DOHH2 (cell line): Measurements from ENCODE around the gene RUNX1.

Source experiments
- H3F3A ChIP-seq: fragments of 200-600 bp; sonication (generic), shearing (Covaris generic); 2 replicates; pipeline ENCODE4 v1.6.0; 2016; ENCODE audit warnings: antibody characterized with exemption, mild to moderate bottlenecking; ENCODE audit not compliant: control insufficient read depth, insufficient read depth
- H3K27ac ChIP-seq: fragments of 200-600 bp; sonication (generic); 2 replicates; pipeline ENCODE4 v1.5.1; 2014; ENCODE audit warnings: low read depth, mild to moderate bottlenecking, low read length, moderate library complexity
- H3K27me3 ChIP-seq: fragments of 200-600 bp; sonication (generic); 2 replicates; pipeline ENCODE4 v1.6.1; 2014; ENCODE audit warnings: mild to moderate bottlenecking, low read length, mixed read lengths; ENCODE audit not compliant: control insufficient read depth
- H3K36me3 ChIP-seq: fragments of 200-600 bp; sonication (generic); 2 replicates; pipeline ENCODE4 v1.6.1; 2014; ENCODE audit warnings: mild to moderate bottlenecking, low read length, moderate library complexity, mixed read lengths; ENCODE audit not compliant: control insufficient read depth
- H3K4me1 ChIP-seq: fragments of 200-600 bp; sonication (generic); 2 replicates; pipeline ENCODE4 v1.6.1; 2014; ENCODE audit warnings: mild to moderate bottlenecking, low read length, mixed read lengths; ENCODE audit not compliant: control insufficient read depth
- H3K4me2 ChIP-seq: fragments of 200-600 bp; sonication (generic); 2 replicates; pipeline ENCODE4 v1.6.0; 2014; ENCODE audit warnings: mild to moderate bottlenecking, low read length, moderate library complexity
- H3K4me3 ChIP-seq: fragments of 200-600 bp; sonication (generic); 2 replicates; pipeline ENCODE4 v1.5.1; 2014; ENCODE audit warnings: mild to moderate bottlenecking, low read length, mixed read lengths
- H3K79me2 ChIP-seq: fragments of 200-600 bp; sonication (generic); 2 replicates; pipeline ENCODE4 v1.6.1; 2014; ENCODE audit warnings: mild to moderate bottlenecking, low read length, mixed read lengths; ENCODE audit not compliant: control insufficient read depth
- H3K9me2 ChIP-seq: fragments of 200-600 bp; sonication (generic); replicated peaks from 2 replicates; pipeline ENCODE4 v1.6.1; 2014; ENCODE audit warnings: mild to moderate bottlenecking, low read length, mixed read lengths; ENCODE audit not compliant: control insufficient read depth
- H3K9me3 ChIP-seq: fragments of 200-600 bp; sonication (generic); 2 replicates; pipeline ENCODE4 v1.6.1; 2014; ENCODE audit warnings: antibody characterized with exemption, low read length, mixed read lengths; ENCODE audit not compliant: control insufficient read depth, insufficient read depth
- H4K20me1 ChIP-seq: fragments of 200-600 bp; sonication (generic); 2 replicates; pipeline ENCODE4 v1.6.0; 2014; ENCODE audit warnings: low read depth, mild to moderate bottlenecking, antibody characterized with exemption, low read length, moderate library complexity; ENCODE audit not compliant: control insufficient read depth, insufficient read depth
- CTCF ChIP-seq: fragments of 200-600 bp; sonication (generic); IDR thresholded peaks from one replicate; pipeline ENCODE4 v1.5.1; 2014; ENCODE audit warnings: antibody characterized with exemption, mild to moderate bottlenecking, low read depth, low read length; ENCODE audit not compliant: poor library complexity, severe bottlenecking
- EZH2phosphoT487 ChIP-seq: fragments of 200-600 bp; sonication (generic); IDR thresholded peaks from 2 replicates; pipeline ENCODE4 v1.6.1; 2017; ENCODE audit warnings: borderline replicate concordance, mild to moderate bottlenecking, antibody characterized with exemption, low read length, moderate library complexity, mixed read lengths

Gene RUNX1

GRCh38 chr21:35062016-35062415 is 12.9 kb upstream of the RUNX1 start:
- Histone ChIP-seq H3K4me3 (no peak overlapping the region), H3K79me2 (no peaks in the 10 kb centered on the region), H3K4me1 (peaks cover 12% of the 10 kb centered on the region), H3K9me3 (no peaks in the 10 kb centered on the region), H4K20me1 (no peaks in the 10 kb centered on the region), H3K27me3 (no peaks in the 10 kb centered on the region), H3K36me3 (no peaks in the 10 kb centered on the region), H3F3A (no peaks in the 10 kb centered on the region), H3K4me2 (no peak overlapping the region), H3K9me2 (no peaks in the 10 kb centered on the region), H3K27ac (no peak overlapping the region)
- no peak for TF ChIP-seq CTCF
- TF ChIP-seq EZH2phosphoT487, result no peak

GRCh38 chr21:35059742-35060141 is 10.6 kb upstream of the RUNX1 start:
- Histone ChIP-seq H3K4me1 (peaks cover 16% of the 10 kb centered on the region), H3K27ac (no peak overlapping the region), H3F3A (no peaks in the 10 kb centered on the region; the same call in 1 of the 2 replicates), H3K36me3 (no peaks in the 10 kb centered on the region), H3K9me2 (no peaks in the 10 kb centered on the region), H4K20me1 (no peaks in the 10 kb centered on the region), H3K79me2 (no peaks in the 10 kb centered on the region), H3K9me3 (no peaks in the 10 kb centered on the region), H3K27me3 (no peaks in the 10 kb centered on the region), H3K4me2 (no peak overlapping the region), H3K4me3 (no peak overlapping the region)
- TF ChIP-seq EZH2phosphoT487 (no peak), CTCF (no peak)

GRCh38 chr21:35058058-35058457 is 9.0 kb upstream of the RUNX1 start:
- no peak for TF ChIP-seq EZH2phosphoT487
- Histone ChIP-seq H3K4me2 (no peak overlapping the region), H3K9me3 (no peaks in the 10 kb centered on the region), H3K27ac (no peak overlapping the region), H4K20me1 (no peaks in the 10 kb centered on the region), H3K4me3 (no peak overlapping the region), H3F3A (no peaks in the 10 kb centered on the region; the same call in 1 of the 2 replicates), H3K4me1 (peaks cover 16% of the 10 kb centered on the region), H3K36me3 (no peaks in the 10 kb centered on the region), H3K79me2 (no peaks in the 10 kb centered on the region), H3K9me2 (no peaks in the 10 kb centered on the region), H3K27me3 (no peaks in the 10 kb centered on the region)

- Histone ChIP-seq H3K9me3 (no peaks in the 10 kb centered on the region), H3K9me2 (no peaks in the 10 kb centered on the region), H3K27me3 (no peaks in the 10 kb centered on the region), H4K20me1 (no peaks in the 10 kb centered on the region), H3F3A (no peaks in the 10 kb centered on the region; the same call in 1 of the 2 replicates), H3K27ac (no peak overlapping the region), H3K4me2 (no peak overlapping the region), H3K4me1 (peaks cover 16% of the 10 kb centered on the region), H3K79me2 (no peaks in the 10 kb centered on the region), H3K4me3 (no peak overlapping the region), H3K36me3 (no peaks in the 10 kb centered on the region)
- TF ChIP-seq EZH2phosphoT487 (no peak), CTCF (no peak)
Measured at GRCh38 chr21:35057428-35057827, 8.3 kb upstream of the RUNX1 start.
